A172 (cell line): ENCODE data around the gene MYCBPAP. TPM values are rescaled to one million over a fixed set of nuclear protein-coding genes. Genes with fewer than 3 reads are reported as not detected.

Experiments
- DNase-seq: peaks from one replicate; pipeline ENCODE4 v3.0.0-alpha.2; 2015; ENCODE audit warnings: low spot score
- total RNA-seq: library from RNA; depleted of rRNA; stranded (reverse); fragments of >200 nt; shearing (Covaris generic); gene quantifications from 2 replicates; pipeline ENCODE4 v1.2.3, GENCODE V29; 2014

MYCBPAP gene
- total RNA-seq, 1 experiment from 2014 or later = not detected

GRCh38 chr17:50551884-50552283 lies 43.6 kb downstream of the MYCBPAP start:
- no peak for DNase-seq

- no peak for DNase-seq
These were observed 46.0 kb downstream of the MYCBPAP start for GRCh38 chr17:50554201-50554600.

GRCh38 chr17:50556803-50557202 lies 48.6 kb downstream of the MYCBPAP start:
- no peak for DNase-seq

- no peak for DNase-seq
These were observed 49.4 kb downstream of the MYCBPAP start for GRCh38 chr17:50557630-50558029.

- no peak for DNase-seq
These were observed 49.9 kb downstream of the MYCBPAP start for GRCh38 chr17:50558091-50558490.

GRCh38 chr17:50558581-50558940 lies 50.3 kb downstream of the MYCBPAP start:
- DNase-seq = no peak

- no peak for DNase-seq
These were observed 50.8 kb downstream of the MYCBPAP start for GRCh38 chr17:50558941-50559614.

GRCh38 chr17:50559674-50560184 lies 51.5 kb downstream of the MYCBPAP start:
- DNase-seq = peak; percentile 52

- peak; percentile 72 for DNase-seq
These were observed 52.1 kb downstream of the MYCBPAP start, which contains the start of gene CACNA1G for GRCh38 chr17:50560185-50560824. CACNA1G (plus strand) TSS chr17:50560715; CDS start chr17:50561460, 745 bp downstream.

GRCh38 chr17:50560931-50561745 lies 52.9 kb downstream of the MYCBPAP start:
- no peak for DNase-seq

GRCh38 chr17:50561746-50562141 lies 53.5 kb downstream of the MYCBPAP start:
- no peak for DNase-seq

GRCh38 chr17:50562242-50563091 lies 54.2 kb downstream of the MYCBPAP start:
- no peak for DNase-seq

GRCh38 chr17:50563092-50563511 lies 54.9 kb downstream of the MYCBPAP start:
- no peak for DNase-seq

- no peak for DNase-seq
These were observed 56.7 kb downstream of the MYCBPAP start for GRCh38 chr17:50564916-50565315.

GRCh38 chr17:50565402-50566350 lies 57.4 kb downstream of the MYCBPAP start:
- no peak for DNase-seq

- DNase-seq = no peak
These were observed 58.6 kb downstream of the MYCBPAP start for GRCh38 chr17:50566886-50567285.

- no peak for DNase-seq
These were observed 60.4 kb downstream of the MYCBPAP start for GRCh38 chr17:50568659-50569058.

GRCh38 chr17:50569592-50569991 lies 61.4 kb downstream of the MYCBPAP start:
- no peak for DNase-seq

- no peak for DNase-seq
These were observed 61.8 kb downstream of the MYCBPAP start for GRCh38 chr17:50570032-50570431.

GRCh38 chr17:50570528-50570927 lies 62.3 kb downstream of the MYCBPAP start:
- DNase-seq = no peak
